ENCODE measurements around the gene DPP3.
"Not testable (repeated sequence)": the region's sequence is repeated elsewhere in the genome, so short reads cannot be mapped to it uniquely, and the experiment has no call there.

The DPP3 gene

GRCh38 chr11:66543263-66544107 is 63.3 kb downstream of the DPP3 start:
- no peak overlapping the region for H3K4me3 ChIP-seq (ENCODE audit: low read depth, low read length)
- peak; percentile 56 for TF ChIP-seq CTCF (IDR thresholded peaks at IDR 0.05; ENCODE audit: low read depth, low read length, missing control alignments)
- in situ Hi-C loops (cut with HindIII; ENCODE audit: low sequenced_read_pairs) = no loop called here
- DNase-seq (ENCODE audit: low read depth) = no peak

- DNase-seq (ENCODE audit: low read depth); in situ Hi-C loops (cut with HindIII; ENCODE audit: low sequenced_read_pairs): not testable (repeated sequence)
- peak overlapping the region; percentile 75 for H3K4me3 ChIP-seq (ENCODE audit: low read depth, low read length)
Measured at GRCh38 chr11:66544952-66545351, 64.7 kb downstream of the DPP3 start.

GRCh38 chr11:66545701-66546367 is 65.6 kb downstream of the DPP3 start, which contains the start of gene ZDHHC24:
Gene ZDHHC24, minus strand, starts transcription at chr11:66546048. Its CDS starts 45 bp downstream, at chr11:66546003.
- in situ Hi-C loops (cut with HindIII; ENCODE audit: low sequenced_read_pairs) = no loop called here
- DNase-seq (ENCODE audit: low read depth) = peak; percentile 92
- peak within 1 kb of the TSS; percentile 75 for H3K4me3 ChIP-seq (ENCODE audit: low read depth, low read length)
- no peak for TF ChIP-seq CTCF (IDR thresholded peaks at IDR 0.05; ENCODE audit: low read depth, low read length, missing control alignments)

- TF ChIP-seq CTCF (IDR thresholded peaks at IDR 0.05; ENCODE audit: low read depth, low read length, missing control alignments) = no peak
- H3K4me3 ChIP-seq (ENCODE audit: low read depth, low read length) = peak within 1 kb of the TSS; percentile 75
- DNase-seq (ENCODE audit: low read depth) = no peak
- in situ Hi-C loops (cut with HindIII; ENCODE audit: low sequenced_read_pairs) = no loop called here
Measured at GRCh38 chr11:66546368-66546965, 66.2 kb downstream of the DPP3 start, which contains the start of gene ACTN3. Gene ACTN3, plus strand, starts transcription at chr11:66546903. Its CDS starts 35 bp downstream, at chr11:66546938.

GRCh38 chr11:66546966-66547661 is 66.9 kb downstream of the DPP3 start:
- in situ Hi-C loops (cut with HindIII; ENCODE audit: low sequenced_read_pairs) = no loop called here
- no peak overlapping the region for H3K4me3 ChIP-seq (ENCODE audit: low read depth, low read length)
- DNase-seq (ENCODE audit: low read depth) = no peak
- TF ChIP-seq CTCF (IDR thresholded peaks at IDR 0.05; ENCODE audit: low read depth, low read length, missing control alignments) = no peak

GRCh38 chr11:66547662-66548009 is 67.4 kb downstream of the DPP3 start:
- in situ Hi-C loops (cut with HindIII; ENCODE audit: low sequenced_read_pairs) = no loop called here
- DNase-seq (ENCODE audit: low read depth) = no peak
- TF ChIP-seq CTCF (IDR thresholded peaks at IDR 0.05; ENCODE audit: low read depth, low read length, missing control alignments) = no peak

More at GRCh38 chr11:66547662-66548009, 67.4 kb downstream of the DPP3 start:
- H3K4me3 ChIP-seq (ENCODE audit: low read depth, low read length) = no peak overlapping the region

All from astrocyte of the cerebellum (primary cell).